Epithelial cell of proximal tubule (primary cell): ENCODE data around the gene PTRH1. TPM values are rescaled to one million over a fixed set of nuclear protein-coding genes. Genes with fewer than 3 reads are reported as not detected.

Source experiments
- DNase-seq: peaks from one replicate; pipeline ENCODE4 v3.0.0-alpha.2; 2011; ENCODE audit warnings: low read depth
- H3K4me3 ChIP-seq: 2 replicates; pipeline ENCODE4 v1.5.1; 2011; ENCODE audit warnings: low read depth, mild to moderate bottlenecking, low read length
- CTCF ChIP-seq: conservative IDR thresholded peaks from 2 replicates; pipeline ENCODE4 v1.5.1; 2012; ENCODE audit warnings: low read depth, mild to moderate bottlenecking, low read length
- total RNA-seq: library from RNA; depleted of rRNA; stranded (reverse); fragments of >200 nt; gene quantifications from 2 replicates; pipeline ENCODE4 v1.2.3, GENCODE V29; 2015

Gene PTRH1
- total RNA-seq, 1 donor from 2014 or later, result 47.4 TPM

- no peak for TF ChIP-seq CTCF
- no peak for DNase-seq
Observed at GRCh38 chr9:127693697-127694096, 21.8 kb downstream of the PTRH1 start.

DNA sequence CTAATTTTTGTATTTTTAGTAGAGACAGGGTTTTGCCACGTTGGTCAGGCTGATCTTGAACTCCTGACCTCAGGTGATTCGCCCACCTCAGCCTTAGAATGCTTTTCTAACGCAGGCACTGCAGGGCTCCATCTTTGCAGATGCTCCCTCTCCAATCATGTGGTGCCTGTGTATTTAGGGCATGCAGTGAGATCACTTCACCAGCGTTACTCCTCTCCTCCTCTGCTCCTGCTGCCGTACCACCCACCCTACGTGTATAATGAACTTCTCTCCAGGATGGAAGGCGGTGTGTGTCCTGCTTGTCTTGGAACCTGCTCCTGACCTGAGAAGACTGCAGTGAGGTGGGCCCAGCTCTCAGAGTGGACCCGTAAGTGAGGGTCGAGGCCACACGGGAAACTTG lies 22.3 kb downstream of the PTRH1 start:
- no peak for TF ChIP-seq CTCF
- H3K4me3 ChIP-seq, result no peak overlapping the region
- DNase-seq, result no peak

More at GRCh38 chr9:127693697-127694096, 21.8 kb downstream of the PTRH1 start:
- no peak overlapping the region for H3K4me3 ChIP-seq

DNA sequence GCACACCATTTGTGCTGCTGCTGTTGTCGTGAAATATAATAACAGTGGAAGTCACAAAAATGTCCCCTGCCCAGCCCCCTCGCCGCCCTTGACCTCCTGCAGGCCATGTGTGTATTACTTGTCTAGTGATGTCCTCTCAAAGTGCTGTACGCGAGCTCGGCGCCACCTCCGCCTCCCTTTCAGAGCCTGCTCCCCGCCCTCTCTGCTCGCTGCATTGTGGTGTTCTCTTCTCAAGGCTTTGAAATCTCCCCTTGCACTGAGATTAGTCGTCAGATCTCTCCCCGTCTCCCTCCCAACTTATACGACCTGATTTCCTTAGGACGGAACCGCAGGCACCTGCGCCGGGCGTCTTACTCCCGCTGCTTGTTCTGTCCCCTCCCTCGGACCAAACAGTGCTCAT lies 23.4 kb downstream of the PTRH1 start:
- no peak for TF ChIP-seq CTCF
- H3K4me3 ChIP-seq, result no peak overlapping the region
- DNase-seq, result no peak

DNA sequence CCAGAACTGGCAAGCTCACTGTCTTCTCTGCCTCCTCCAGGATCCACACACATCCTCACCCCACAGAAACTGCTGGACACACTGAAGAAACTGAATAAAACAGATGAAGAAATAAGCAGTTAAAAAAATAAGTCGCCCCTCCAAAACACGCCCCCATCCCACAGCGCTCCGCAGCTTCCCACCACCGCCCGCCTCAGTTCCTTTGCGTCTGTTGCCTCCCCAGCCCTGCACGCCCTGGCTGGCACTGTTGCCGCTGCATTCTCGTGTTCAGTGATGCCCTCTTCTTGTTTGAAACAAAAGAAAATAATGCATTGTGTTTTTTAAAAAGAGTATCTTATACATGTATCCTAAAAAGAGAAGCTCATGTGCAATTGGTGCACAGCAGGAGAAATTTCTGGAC lies 24.7 kb downstream of the PTRH1 start:
- no peak for DNase-seq
- no peak overlapping the region for H3K4me3 ChIP-seq
- TF ChIP-seq CTCF, result no peak

DNA sequence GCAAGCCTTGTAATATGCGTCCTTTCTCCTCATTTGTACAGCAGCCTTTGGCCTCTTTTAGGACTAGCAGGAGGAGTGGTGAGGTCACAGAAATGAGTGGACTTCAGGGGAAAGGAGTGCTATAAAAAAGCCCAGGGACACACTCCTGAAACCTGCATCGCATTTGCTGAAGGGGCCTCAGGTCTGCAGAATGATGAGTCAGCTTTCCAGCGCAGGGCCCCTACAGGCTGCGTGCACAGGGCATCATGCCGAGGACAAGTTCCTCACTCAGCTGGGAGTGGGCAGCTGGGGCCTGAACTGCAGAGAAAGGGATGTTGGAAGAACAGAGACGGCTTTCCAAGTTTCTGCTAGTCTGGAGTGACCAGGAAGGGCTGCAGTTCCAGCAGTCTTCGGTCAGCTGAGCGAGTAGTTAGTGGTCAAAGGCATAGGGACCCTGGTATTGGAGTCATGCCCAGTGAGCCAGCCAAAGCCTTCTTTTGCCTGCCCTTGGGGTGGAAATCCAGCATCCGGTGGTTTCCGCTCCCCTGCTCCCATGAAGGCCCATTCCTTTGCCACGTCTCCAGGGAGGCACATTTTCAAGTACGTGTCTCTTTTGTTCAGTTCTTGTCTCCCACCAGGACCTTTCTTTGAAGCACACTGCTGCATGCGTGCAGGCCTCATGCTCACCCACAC lies 26.0 kb downstream of the PTRH1 start:
- no peak overlapping the region for H3K4me3 ChIP-seq
- no peak for DNase-seq
- no peak for TF ChIP-seq CTCF

- no peak for DNase-seq
- TF ChIP-seq CTCF, result no peak
- H3K4me3 ChIP-seq, result no peak overlapping the region
Observed at GRCh38 chr9:127686461-127687393, 28.7 kb downstream of the PTRH1 start.

DNA sequence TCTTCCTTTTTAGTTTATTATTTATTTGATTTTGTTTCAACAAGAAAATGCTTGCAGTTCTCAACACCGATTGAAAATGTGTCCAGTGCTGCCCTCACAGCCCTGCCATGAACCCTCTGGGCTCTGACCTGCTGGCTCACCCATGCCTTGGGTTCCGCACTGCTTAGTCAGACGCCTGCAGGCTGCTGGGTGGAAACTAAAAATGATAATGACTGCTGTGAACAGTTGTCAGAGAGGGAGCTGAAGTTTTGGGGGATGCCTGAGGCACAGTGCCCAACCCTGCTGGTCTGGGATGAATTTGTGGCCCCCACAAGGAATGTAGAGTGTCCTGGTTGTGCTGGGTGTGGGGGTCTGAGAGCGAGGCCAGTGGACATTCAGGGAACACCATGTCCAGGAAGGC lies 30.9 kb downstream of the PTRH1 start:
- TF ChIP-seq CTCF, result no peak
- H3K4me3 ChIP-seq, result no peak overlapping the region
- DNase-seq, result no peak
